NCI-H2171 treated with DMSO at 0.1 percent for 48 hours (cell line): ENCODE results near the gene TCF25.

Experiments
- DNase-seq: peaks from one replicate; lab custom pipeline; 2025; lab: John Stamatoyannopoulos, UW

TCF25 gene

GRCh38 chr16:89880477-89881367, 7.3 kb downstream of the TCF25 start:
- peak; percentile 76 for DNase-seq

DNA sequence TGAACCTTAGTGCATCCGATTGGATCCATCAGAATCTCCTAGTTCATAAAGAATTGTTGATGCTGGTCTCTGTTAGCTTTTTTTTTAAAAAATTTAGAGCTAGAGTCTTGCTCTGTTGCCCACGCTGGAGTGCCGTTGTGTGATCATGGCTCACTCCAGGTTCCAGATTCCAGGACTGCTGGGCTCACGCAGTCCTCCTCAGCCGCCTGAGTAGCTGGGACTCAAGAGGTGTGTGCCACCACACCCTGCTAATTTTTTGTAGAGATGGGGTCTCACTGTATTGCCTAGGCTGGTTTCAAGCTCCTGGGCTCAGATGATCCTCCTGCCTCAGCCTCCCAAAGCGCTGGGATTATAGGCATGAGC, 8.0 kb downstream of the TCF25 start:
- DNase-seq, result no peak

DNA sequence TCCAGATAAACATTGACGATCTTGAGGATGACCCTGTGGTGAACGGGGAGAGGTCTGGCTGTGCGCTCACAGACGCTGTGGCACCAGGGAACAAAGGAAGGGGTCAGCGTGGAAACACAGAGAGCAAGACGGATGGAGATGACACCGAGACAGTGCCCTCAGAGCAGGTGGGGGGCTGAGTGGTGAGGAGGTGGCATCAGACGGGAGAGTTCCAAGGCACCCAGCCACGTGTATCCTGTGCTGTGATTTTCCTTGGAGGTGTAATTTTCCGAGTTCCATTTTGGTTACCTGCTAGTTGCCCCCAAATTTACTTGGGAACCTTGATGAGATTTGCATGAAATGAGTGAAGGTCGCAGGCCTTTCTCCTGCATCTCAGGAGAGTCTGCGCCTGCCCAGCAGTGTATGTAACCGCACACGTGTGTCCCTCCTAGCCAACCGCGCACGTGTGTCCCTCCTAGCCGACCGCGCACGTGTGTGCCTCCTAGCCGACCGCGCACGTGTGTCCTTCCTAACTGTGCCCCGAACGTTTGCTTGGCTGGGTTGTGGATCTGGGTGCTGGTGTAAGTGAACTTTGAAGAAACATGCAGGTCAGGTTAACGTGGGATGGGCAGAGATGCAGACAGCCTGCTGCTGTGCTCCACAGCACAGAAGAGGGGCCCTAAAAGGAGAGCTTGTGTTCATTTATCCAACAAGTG, 10.1 kb downstream of the TCF25 start:
- no peak for DNase-seq

DNA sequence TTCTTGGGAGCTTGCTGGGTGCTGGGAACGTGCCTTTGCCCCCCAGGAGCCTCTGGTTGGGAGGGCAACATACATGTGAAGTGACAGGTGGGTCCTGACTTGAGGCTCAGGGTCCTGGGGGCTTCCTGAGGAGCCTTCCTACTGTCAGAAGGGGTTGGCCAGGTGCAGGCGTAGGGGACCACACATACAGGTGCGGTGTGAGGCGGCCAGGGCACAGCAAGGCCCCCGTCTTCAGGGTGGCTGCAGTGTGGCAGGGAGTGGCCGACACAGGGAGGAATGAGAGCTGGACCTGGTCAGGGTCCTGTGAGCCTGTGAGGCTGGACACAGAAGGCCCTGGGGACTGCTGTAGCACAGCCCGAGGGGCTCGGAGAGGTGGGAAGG, 10.6 kb downstream of the TCF25 start:
- no peak for DNase-seq

DNA sequence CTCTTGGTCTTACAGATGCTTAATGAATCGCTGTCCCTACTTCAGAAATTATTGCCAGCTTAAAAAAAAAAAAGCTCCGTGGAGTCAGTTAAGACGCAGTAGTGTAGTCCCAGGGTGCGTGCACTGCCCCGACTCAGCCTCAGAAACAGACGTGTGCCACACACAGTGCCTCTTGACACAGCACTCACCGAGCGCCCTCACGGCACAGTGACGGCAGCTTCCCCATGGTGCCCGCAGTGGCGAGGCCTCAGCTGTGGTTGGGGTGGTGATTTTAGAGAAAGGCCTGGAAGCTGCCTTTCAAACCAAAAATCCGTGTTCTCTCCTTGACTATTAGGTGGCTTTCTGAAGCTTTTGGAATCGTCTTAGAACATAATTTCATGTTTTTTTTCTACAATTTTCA, 13.9 kb downstream of the TCF25 start:
- no peak for DNase-seq

DNA sequence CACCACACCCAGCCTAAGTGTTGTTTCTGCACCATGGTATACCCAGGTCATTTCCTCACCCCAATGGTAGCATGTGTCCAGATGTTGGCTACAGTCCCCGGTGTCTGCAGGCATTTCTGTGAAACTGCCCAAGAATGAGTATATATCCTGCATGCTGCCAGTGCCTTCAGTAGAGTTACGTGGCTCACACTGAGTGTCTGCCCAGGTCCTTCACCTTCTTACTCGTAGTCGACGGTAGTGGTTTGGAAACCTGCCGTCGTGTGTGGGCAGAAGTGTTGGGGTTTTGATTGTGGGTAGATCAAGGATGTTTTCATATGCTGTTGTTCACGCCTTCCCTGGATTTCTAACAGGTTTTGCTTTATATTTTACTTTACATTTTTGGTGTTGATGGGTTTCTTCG, 16.8 kb downstream of the TCF25 start:
- no peak for DNase-seq

- DNase-seq, result no peak
Measured at GRCh38 chr16:89890886-89891657, 17.7 kb downstream of the TCF25 start.

GRCh38 chr16:89892055-89892630, 18.8 kb downstream of the TCF25 start:
- no peak for DNase-seq

DNA sequence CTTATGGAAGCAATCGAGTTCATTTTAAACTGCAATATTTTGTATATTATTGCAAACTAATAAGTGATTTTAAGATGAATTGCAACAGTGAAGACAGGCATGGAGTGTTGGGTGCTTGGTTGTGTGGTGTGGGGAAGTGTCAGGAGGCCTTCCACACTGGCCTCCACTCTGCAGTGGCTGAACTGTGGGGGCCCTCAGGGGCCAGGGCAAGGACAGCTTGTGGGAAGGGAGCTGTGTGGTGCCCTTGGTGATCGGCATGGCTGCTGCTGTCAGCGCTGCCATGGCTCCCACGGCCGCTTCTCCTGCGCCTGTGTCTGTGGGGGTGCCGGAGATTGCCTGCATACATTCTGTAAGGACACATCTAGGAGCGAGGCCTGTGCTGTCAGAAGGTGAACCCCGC, 19.2 kb downstream of the TCF25 start:
- no peak for DNase-seq

GRCh38 chr16:89893642-89894548, 20.5 kb downstream of the TCF25 start:
- no peak for DNase-seq

GRCh38 chr16:89895482-89896250, 22.3 kb downstream of the TCF25 start:
- no peak for DNase-seq

DNA sequence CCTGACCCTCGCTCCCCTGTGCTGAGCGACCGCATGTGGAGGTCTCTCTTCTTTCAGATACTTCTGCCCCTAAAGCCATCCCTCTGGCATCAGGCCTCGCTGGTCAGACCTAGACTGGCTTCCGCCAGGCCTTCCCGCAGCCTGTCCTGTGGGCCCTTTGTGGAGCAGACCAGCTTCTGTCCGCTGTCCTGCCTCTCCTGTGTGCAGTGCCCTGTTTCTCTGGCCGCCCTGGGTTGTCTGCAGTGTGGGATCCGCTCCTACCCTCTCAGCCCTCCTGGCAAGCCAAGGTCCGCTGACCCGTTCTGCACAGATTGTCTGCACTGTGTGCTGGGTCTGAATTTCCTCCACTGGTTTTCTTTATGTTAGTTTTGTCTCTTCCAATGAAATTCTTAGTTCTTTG, 23.8 kb downstream of the TCF25 start:
- DNase-seq, result no peak

DNA sequence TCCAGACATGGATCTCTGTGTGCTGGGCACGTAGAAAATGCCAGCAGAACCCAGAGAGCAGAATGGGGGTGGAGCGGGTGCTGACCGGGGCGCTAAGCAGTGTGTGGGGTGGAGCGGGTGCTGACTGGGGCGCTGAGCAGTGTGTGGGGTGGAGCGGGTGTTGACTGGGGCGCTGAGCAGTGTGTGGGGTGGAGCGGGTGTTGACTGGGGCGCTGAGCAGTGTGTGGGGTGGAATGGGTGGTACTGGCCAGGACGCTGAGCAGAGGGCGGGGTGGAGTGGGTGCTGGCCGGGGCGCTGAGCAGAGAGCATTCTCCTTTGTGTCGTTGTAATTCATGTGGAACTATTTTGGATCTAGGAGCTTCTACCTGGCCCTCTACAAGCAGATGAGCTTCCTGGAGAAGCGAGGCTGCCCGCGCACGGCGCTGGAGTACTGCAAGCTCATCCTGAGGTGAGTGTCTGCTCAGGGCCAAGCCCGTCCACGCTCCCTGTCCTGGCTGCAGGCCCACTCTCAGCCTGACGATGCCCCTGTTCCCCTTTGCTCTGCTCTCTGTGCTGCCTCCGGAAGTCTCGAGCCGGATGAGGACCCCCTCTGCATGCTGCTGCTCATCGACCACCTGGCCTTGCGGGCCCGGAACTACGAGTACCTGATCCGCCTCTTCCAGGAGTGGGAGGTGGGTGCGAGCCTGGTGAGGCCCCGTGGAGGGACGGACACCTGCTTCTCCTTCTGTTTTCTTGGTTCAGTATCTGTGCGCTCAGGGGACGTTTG, 25.0 kb downstream of the TCF25 start:
- no peak for DNase-seq

GRCh38 chr16:89899879-89900481, 26.6 kb downstream of the TCF25 start:
- no peak for DNase-seq

- DNase-seq, result no peak
Measured at GRCh38 chr16:89900885-89901284, 27.5 kb downstream of the TCF25 start.

- DNase-seq, result no peak
Measured at GRCh38 chr16:89902980-89903379, 29.6 kb downstream of the TCF25 start.

DNA sequence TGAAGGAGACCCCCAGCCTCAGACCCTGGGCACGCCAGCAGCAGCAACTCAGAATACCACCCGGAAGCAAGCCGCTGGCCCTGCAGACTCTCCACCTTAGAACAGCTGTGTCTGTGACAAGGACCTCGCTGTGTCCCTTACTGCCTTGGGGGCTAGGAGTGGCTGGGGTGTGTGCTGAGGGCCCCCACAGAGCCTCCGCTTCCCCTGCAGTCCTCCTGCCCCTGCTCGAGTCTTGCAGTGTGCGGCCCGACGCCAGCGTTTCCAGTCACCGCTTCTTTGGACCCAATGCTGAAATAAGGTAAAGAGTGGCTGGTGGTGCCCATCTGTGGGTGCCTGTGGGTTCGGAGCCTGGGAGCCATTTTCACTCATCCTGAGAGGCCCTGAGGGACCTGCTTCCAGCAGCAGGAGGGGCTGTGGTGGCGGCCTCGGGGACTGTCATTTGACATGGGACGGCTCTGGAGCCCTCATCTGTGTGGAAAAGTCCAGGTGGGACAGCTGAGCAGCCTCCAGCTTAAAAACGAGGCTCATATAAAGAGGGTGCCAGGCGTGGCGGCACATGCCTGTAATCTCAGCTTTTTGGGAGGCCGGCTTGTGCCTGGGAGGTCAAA, 30.6 kb downstream of the TCF25 start:
- DNase-seq, result no peak

GRCh38 chr16:89904606-89905510, 31.5 kb downstream of the TCF25 start:
- DNase-seq, result no peak
